HepG2 (cell line): ENCODE measurements around the gene LAMA5. TPM values are rescaled to one million over a fixed set of nuclear protein-coding genes. Genes with fewer than 3 reads are reported as not detected.

Experiments
- ATAC-seq: fragments of 200-7000 bp; cut with Tn5 transposase; 3 replicates; pipeline ENCODE4 v1.9.1; 2020; ENCODE audit warnings: mild to moderate bottlenecking, moderate library complexity
- BruUV-seq: library from RNA; stranded (reverse); fragments of 400-500 nt; replicated peaks from 2 replicates; lab custom pipeline; 2021; lab: Mats Ljungman, UMichigan
- CTCF ChIA-PET: fragments of 300-600 bp; formaldehyde crosslinking; extraction: SDS; loops from one replicate; lab custom pipeline; 2021; ENCODE audit warnings: low total read pairs, inconsistent platforms, low intra/inter-chr PET ratio; lab: Yijun Ruan, JAX
- POLR2A ChIA-PET: fragments of 350-600 bp; sonication (Branson Sonifier 250); formaldehyde crosslinking; loops from one replicate; lab custom pipeline; 2020; ENCODE audit warnings: antibody characterized with exemption, inconsistent platforms; lab: Yijun Ruan, JAX
- DNase-seq: peaks from one replicate; pipeline ENCODE4 v3.0.0-alpha.2; 2015; ENCODE audit warnings: low spot score
- FAIRE-seq: peaks from 3 replicates; lab custom pipeline; 2011; peaks lifted over from hg19 to GRCh38; lab: Jason Lieb, UNC
- H2AFZ ChIP-seq: one replicate; pipeline ENCODE4 v1.6.1; 2011; ENCODE audit warnings: low read length, inconsistent platforms
- H3K27ac ChIP-seq: fragments of 300-600 bp; 3 replicates; pipeline ENCODE4 v1.8.0; 2011; ENCODE audit warnings: mixed run types, mild to moderate bottlenecking, mixed read lengths, low read length, inconsistent platforms; ENCODE audit not compliant: insufficient read depth; ENCODE audit errors: extremely low read length
- H3K27me3 ChIP-seq, 2 experiments: fragments of 200-600 bp in 1 of 2; 2 replicates in 1 of 2; 3 replicates in 1 of 2; pipeline versions ENCODE4 v1.6.0 to v1.8.0; 2011; ENCODE audit warnings: low read length in 2 of 2, mild to moderate bottlenecking in 2 of 2, moderate library complexity in 2 of 2, inconsistent platforms in 1 of 2; ENCODE audit not compliant: insufficient read depth in 2 of 2, control insufficient read depth in 1 of 2
- H3K36me3 ChIP-seq, 2 experiments: fragments of 200-600 bp in 1 of 2; replicated peaks in 1 of 2; 2 replicates in 1 of 2; 3 replicates in 1 of 2; pipeline versions ENCODE4 v1.5.1 to v1.8.0; 2011; ENCODE audit warnings: low read length in 2 of 2, inconsistent platforms in 1 of 2; ENCODE audit not compliant: insufficient read depth in 2 of 2, control insufficient read depth in 1 of 2
- H3K4me1 ChIP-seq: 2 replicates; pipeline ENCODE4 v1.5.1; 2012; ENCODE audit warnings: low read length, inconsistent platforms; ENCODE audit not compliant: insufficient read depth
- H3K4me2 ChIP-seq: 2 replicates; pipeline ENCODE4 v1.6.0; 2011; ENCODE audit warnings: low read depth, low read length, inconsistent platforms
- H3K4me3 ChIP-seq, 3 experiments: fragments of 200-600 bp in 1 of 3; sonication (generic), shearing (Covaris generic) in 1 of 3; replicated peaks in 1 of 3; 2 replicates each; pipeline ENCODE4 v1.5.1; 2011 to 2016; ENCODE audit warnings: low read length in 3 of 3, inconsistent platforms in 2 of 3, low read depth in 2 of 3, mild to moderate bottlenecking in 2 of 3, control low read depth in 1 of 3, mixed read lengths in 1 of 3; ENCODE audit not compliant: insufficient read depth in 1 of 3
- H3K79me2 ChIP-seq: one replicate; pipeline ENCODE4 v1.6.1; 2011; ENCODE audit warnings: low read length, inconsistent platforms; ENCODE audit not compliant: insufficient read depth
- H3K9ac ChIP-seq: 2 replicates; pipeline ENCODE4 v1.6.0; 2011; ENCODE audit warnings: mild to moderate bottlenecking, low read depth, low read length, inconsistent platforms; ENCODE audit not compliant: insufficient read depth
- H3K9me3 ChIP-seq: 2 replicates; pipeline ENCODE4 v1.5.1; 2012; ENCODE audit warnings: mild to moderate bottlenecking, low read length
- H4K20me1 ChIP-seq: 2 replicates; pipeline ENCODE4 v1.6.0; 2011; ENCODE audit warnings: inconsistent platforms, mild to moderate bottlenecking, low read length, moderate library complexity; ENCODE audit not compliant: insufficient read depth
- HNRNPL ChIP-seq: fragments of 200-400 bp; formaldehyde crosslinking; IDR thresholded peaks from 2 replicates; pipeline ENCODE4 v1.6.1; 2017; ENCODE audit warnings: mild to moderate bottlenecking, low read depth, low read length
- MIXL1 ChIP-seq: IDR thresholded peaks from 2 replicates; pipeline ENCODE4 v1.6.1; 2016
- NR2F6 ChIP-seq, 2 experiments: IDR thresholded peaks; 2 replicates each; pipeline ENCODE4 v1.6.1; 2016; ENCODE audit warnings: antibody characterized with exemption in 1 of 2, mild to moderate bottlenecking in 1 of 2
- ONECUT2 ChIP-seq: sonication (generic); formaldehyde crosslinking; IDR thresholded peaks from 2 replicates; pipeline ENCODE4 v1.4.0; 2020; ENCODE audit warnings: missing genetic modification reagents
- PATZ1 ChIP-seq: sonication (generic); formaldehyde crosslinking; IDR thresholded peaks from 2 replicates; pipeline ENCODE4 v1.4.0; 2020; ENCODE audit warnings: missing genetic modification reagents
- PTBP1 ChIP-seq: fragments of 200-400 bp; formaldehyde crosslinking; IDR thresholded peaks from 2 replicates; pipeline ENCODE4 v1.6.1; 2018; ENCODE audit warnings: low read length, low read depth; ENCODE audit not compliant: poor library complexity, severe bottlenecking
- RCOR2 ChIP-seq: IDR thresholded peaks from 2 replicates; pipeline ENCODE4 v1.6.1; 2016; ENCODE audit warnings: missing biosample characterization, missing genetic modification reagents
- SIN3A ChIP-seq: IDR thresholded peaks from 2 replicates; pipeline ENCODE4 v1.6.1; 2011; ENCODE audit warnings: low read depth, mild to moderate bottlenecking, control low read depth, low read length, borderline replicate concordance
- SYNCRIP ChIP-seq: fragments of 200-400 bp; formaldehyde crosslinking; IDR thresholded peaks from 2 replicates; pipeline ENCODE4 v1.6.1; 2018; ENCODE audit warnings: mild to moderate bottlenecking, low read depth, low read length; ENCODE audit not compliant: insufficient read depth
- THYN1 ChIP-seq: sonication (generic); formaldehyde crosslinking; IDR thresholded peaks from 2 replicates; pipeline ENCODE4 v1.8.1; 2023; ENCODE audit warnings: low read depth, mild to moderate bottlenecking, moderate library complexity, missing genetic modification reagents, borderline replicate concordance
- ZBTB46 ChIP-seq: sonication (generic); formaldehyde crosslinking; IDR thresholded peaks from 2 replicates; pipeline ENCODE4 v1.4.0; 2020; ENCODE audit warnings: mild to moderate bottlenecking, missing genetic modification reagents, borderline replicate concordance
- ZNF251 ChIP-seq: sonication (generic); formaldehyde crosslinking; IDR thresholded peaks from 2 replicates; pipeline ENCODE4 v1.9.0; 2021; ENCODE audit warnings: mild to moderate bottlenecking, missing genetic modification reagents
- ZNF549 ChIP-seq: sonication (generic); formaldehyde crosslinking; IDR thresholded peaks from 2 replicates; pipeline ENCODE4 v1.5.0; 2020; ENCODE audit warnings: missing genetic modification reagents
- ZNF775 ChIP-seq: sonication (generic); formaldehyde crosslinking; IDR thresholded peaks from 2 replicates; pipeline ENCODE4 v1.4.0; 2020; ENCODE audit warnings: missing genetic modification reagents, mild to moderate bottlenecking, moderate library complexity, borderline replicate concordance
- ZNF788 ChIP-seq: sonication (generic); formaldehyde crosslinking; IDR thresholded peaks from 2 replicates; pipeline ENCODE4 v1.5.0; 2020; ENCODE audit warnings: mild to moderate bottlenecking, missing genetic modification reagents, borderline replicate concordance
- WGBS: methylation state at CpG from one replicate; pipeline ENCODE4 v1.1.6; 2017; ENCODE audit warnings: low lambda C conversion rate; 5-methylcytosine and 5-hydroxymethylcytosine counted together
- in situ Hi-C: cut with HindIII; loops from 2 replicates; pipeline ENCODE4 v1.10.0; 2017; ENCODE audit warnings: low pct_unique_long_range_greater_than_20kb; ENCODE audit not compliant: extremely low pct_ligation_motif_present
- intact Hi-C: fragments of 100-400 bp; cut with micrococcal nuclease; formaldehyde crosslinking; loops from one replicate; pipeline ENCODE4 v1.10.0; 2022; ENCODE audit not compliant: unreplicated experiment
- polyA plus RNA-seq, 8 experiments: library from polyadenylated mRNA; depleted of rRNA in 3 of 8; stranded (reverse) in 7 of 8; unstranded in 1 of 8; fragments of >200 nt; fragmentation: Illumina TruSeq in 4 of 8; extraction: Trizol in 4 of 8; gene quantifications; 2 replicates each; pipeline versions ENCODE4 v1.2.1 to v1.2.3, GENCODE V29; 2011 to 2016; ENCODE audit warnings: low read depth in 4 of 8, missing spikeins in 1 of 8, mixed read lengths in 1 of 8; ENCODE audit not compliant: insufficient read depth in 1 of 8
- total RNA-seq, 5 experiments: library from RNA; depleted of rRNA; stranded (reverse); fragments of >200 nt; fragmentation: Illumina TruSeq; extraction: Trizol; gene quantifications; 2 replicates each; pipeline ENCODE4 v1.2.3, GENCODE V29; 2016; ENCODE audit warnings: low read depth in 1 of 5
- TF ChIP-seq, protein P1 (sequence below): sonication (generic); formaldehyde crosslinking; IDR thresholded peaks from 2 replicates; pipeline ENCODE4 v1.4.0; 2020; ENCODE audit warnings: missing genetic modification reagents
- TF ChIP-seq, protein P2 (sequence below): sonication (generic); formaldehyde crosslinking; IDR thresholded peaks from 2 replicates; pipeline ENCODE4 v1.4.0; 2020; ENCODE audit warnings: missing genetic modification reagents

LAMA5 gene
- total and polyA plus RNA-seq, 2 of the 13 experiments (the other 11 are each of a cell fraction or from before 2014, with no cell fraction given) = 21.0 to 44.7 TPM

DNA sequence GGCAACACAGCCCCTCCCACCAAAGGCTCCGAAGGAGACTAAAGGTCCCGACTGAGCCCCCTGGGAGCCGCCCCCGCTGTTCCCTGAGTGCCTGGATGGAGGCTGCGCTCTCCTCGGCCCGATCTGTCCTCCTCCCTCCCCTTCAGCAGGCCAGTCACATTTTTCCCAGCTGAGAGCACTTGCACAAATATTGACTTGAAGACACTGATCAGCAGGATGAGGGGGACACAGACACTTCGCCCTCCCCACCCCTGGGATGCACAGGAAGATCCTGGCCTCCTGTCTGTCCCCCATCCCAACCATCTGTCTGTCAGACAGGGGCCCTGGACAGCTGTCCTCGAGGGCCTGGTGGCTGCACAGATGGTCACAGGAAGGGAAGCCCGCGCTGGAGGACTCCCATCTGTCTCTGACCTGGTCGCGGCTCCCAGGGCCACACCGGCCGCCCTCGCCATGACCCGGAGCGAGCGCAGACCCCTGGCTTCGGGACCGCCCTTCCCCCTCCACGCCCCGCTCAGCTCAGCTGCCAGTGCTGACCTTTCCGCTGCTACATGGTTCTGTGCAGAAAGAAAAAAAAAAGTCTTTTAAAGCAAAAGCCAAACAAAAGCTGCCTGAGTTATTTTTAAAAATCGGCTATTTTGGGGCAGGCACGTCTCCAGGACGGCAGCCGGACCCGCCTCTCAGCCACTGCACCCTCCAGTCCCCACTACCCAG is 11.1 kb downstream of the LAMA5 start (continued):
- TF ChIP-seq THYN1 = no peak
- TF ChIP-seq PTBP1 = peak; percentile 26
- no peak for TF ChIP-seq ZNF775 (CRISPR knock-in tag)
- TF ChIP-seq, protein P1, sequence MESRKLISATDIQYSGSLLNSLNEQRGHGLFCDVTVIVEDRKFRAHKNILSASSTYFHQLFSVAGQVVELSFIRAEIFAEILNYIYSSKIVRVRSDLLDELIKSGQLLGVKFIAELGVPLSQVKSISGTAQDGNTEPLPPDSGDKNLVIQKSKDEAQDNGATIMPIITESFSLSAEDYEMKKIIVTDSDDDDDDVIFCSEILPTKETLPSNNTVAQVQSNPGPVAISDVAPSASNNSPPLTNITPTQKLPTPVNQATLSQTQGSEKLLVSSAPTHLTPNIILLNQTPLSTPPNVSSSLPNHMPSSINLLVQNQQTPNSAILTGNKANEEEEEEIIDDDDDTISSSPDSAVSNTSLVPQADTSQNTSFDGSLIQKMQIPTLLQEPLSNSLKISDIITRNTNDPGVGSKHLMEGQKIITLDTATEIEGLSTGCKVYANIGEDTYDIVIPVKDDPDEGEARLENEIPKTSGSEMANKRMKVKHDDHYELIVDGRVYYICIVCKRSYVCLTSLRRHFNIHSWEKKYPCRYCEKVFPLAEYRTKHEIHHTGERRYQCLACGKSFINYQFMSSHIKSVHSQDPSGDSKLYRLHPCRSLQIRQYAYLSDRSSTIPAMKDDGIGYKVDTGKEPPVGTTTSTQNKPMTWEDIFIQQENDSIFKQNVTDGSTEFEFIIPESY (CRISPR knock-in tag) = peak; percentile 12; the same call in 1 of the 2 replicates
- TF ChIP-seq RCOR2 (CRISPR knock-in tag) = no peak
- no peak for TF ChIP-seq ZNF549 (CRISPR knock-in tag)
- TF ChIP-seq SYNCRIP = no peak
- no peak for TF ChIP-seq NR2F6 (IDR thresholded peaks at IDR 0.05)
- no peak for TF ChIP-seq NR2F6 (CRISPR knock-in tag; IDR thresholded peaks at IDR 0.05)
- TF ChIP-seq SIN3A = no peak
- TF ChIP-seq, all 625 proteins: peak for 23

GRCh38 chr20:62355516-62355877 is 11.6 kb downstream of the LAMA5 start:
- H3K4me3 ChIP-seq = no peak overlapping the region
- WGBS = 75% methylated on average over 9 of the region's 11 CpGs
- intact Hi-C loops = loop anchor here (2.0 kb wide), 1 partner anchor 15 kb away; no protein-coding TSS in a partner anchor
- TF ChIP-seq ONECUT2 (CRISPR knock-in tag) = no peak
- 0 out of 2 replicates have a peak, but pooled peaks have one; percentile 30 for TF ChIP-seq HNRNPL
- TF ChIP-seq PATZ1 (CRISPR knock-in tag) = 0 out of 2 replicates have a peak, but pooled peaks have one; percentile 9
- no peak for TF ChIP-seq ZNF788 (CRISPR knock-in tag)
- TF ChIP-seq, protein P2, sequence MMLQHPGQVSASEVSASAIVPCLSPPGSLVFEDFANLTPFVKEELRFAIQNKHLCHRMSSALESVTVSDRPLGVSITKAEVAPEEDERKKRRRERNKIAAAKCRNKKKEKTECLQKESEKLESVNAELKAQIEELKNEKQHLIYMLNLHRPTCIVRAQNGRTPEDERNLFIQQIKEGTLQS = no peak
- TF ChIP-seq ZNF251 = no peak
- TF ChIP-seq ZBTB46 (CRISPR knock-in tag) = no peak
- TF ChIP-seq MIXL1 (CRISPR knock-in tag) = no peak

More at GRCh38 chr20:62355516-62355877, 11.6 kb downstream of the LAMA5 start:
- DNase-seq (peak; percentile 52), ATAC-seq (no peak), FAIRE-seq (no peak)
- H3K9ac ChIP-seq = no peak overlapping the region
- ChIA-PET CTCF (no interaction called here), POLR2A (interaction anchor here (0.6 to 5.1 kb wide), 3 partner anchors 12 to 31 kb away, joined by 3 to 78 read pairs (median 6); partner anchors contain the start of genes LAMA5 and RPS21)
- H3K4me2 ChIP-seq = no peak overlapping the region
- H3K79me2 ChIP-seq = peaks cover 21% of the 10 kb centered on the region
- H2AFZ ChIP-seq = no peak overlapping the region
- peaks cover 40 to 42% of the 10 kb centered on the region in 2 experiments for H3K36me3 ChIP-seq
- no peaks in the 10 kb centered on the region for H3K9me3 ChIP-seq
- H4K20me1 ChIP-seq = peaks cover 20% of the 10 kb centered on the region; the same call in 1 of the 2 replicates
- H3K27ac ChIP-seq = peak overlapping the region; percentile 9
- in situ Hi-C loops = no loop called here
- H3K27me3 ChIP-seq = no peaks in the 10 kb centered on the region
- peaks cover 49% of the 10 kb centered on the region for H3K4me1 ChIP-seq
- BruUV-seq = no TSS peak
